Subcutaneous abdominal adipose tissue (tissue), 5 donors: ENCODE measurements around the gene PRKACG.

ENCODE experiments used
- H3K27ac ChIP-seq: one replicate; pipeline ENCODE4 v1.7.0; 2013; ENCODE audit warnings: low read depth, mild to moderate bottlenecking, inconsistent platforms, low read length, moderate library complexity
- H3K27me3 ChIP-seq, 5 donors: one replicate each; pipeline ENCODE4 v1.7.0; 2013; ENCODE audit warnings: low read length in 5 of 5, inconsistent platforms in 1 of 5; ENCODE audit not compliant: control insufficient read depth in 5 of 5, insufficient read depth in 4 of 5
- H3K36me3 ChIP-seq, 5 donors: one replicate each; pipeline ENCODE4 v1.7.0; 2013; ENCODE audit warnings: low read length in 5 of 5; ENCODE audit not compliant: control insufficient read depth in 5 of 5, insufficient read depth in 5 of 5
- H3K4me1 ChIP-seq, 5 donors: one replicate each; pipeline ENCODE4 v1.7.0; 2013; ENCODE audit warnings: low read length in 5 of 5, mild to moderate bottlenecking in 3 of 5, moderate library complexity in 1 of 5; ENCODE audit not compliant: control insufficient read depth in 5 of 5, insufficient read depth in 5 of 5
- H3K4me3 ChIP-seq, 5 donors: one replicate each; pipeline ENCODE4 v1.7.0; 2013; ENCODE audit warnings: low read length in 5 of 5, low read depth in 1 of 5
- H3K9ac ChIP-seq, 5 donors: one replicate each; pipeline ENCODE4 v1.7.0; 2013; ENCODE audit warnings: low read length in 5 of 5, mild to moderate bottlenecking in 4 of 5, moderate library complexity in 3 of 5
- H3K9me3 ChIP-seq, 5 donors: one replicate each; pipeline ENCODE4 v1.7.0; 2013; ENCODE audit warnings: low read length in 5 of 5; ENCODE audit not compliant: control insufficient read depth in 5 of 5
- donor health status: healthy.
- donor health status: healthy.
- donor health status: healthy.
- donor health status: healthy.
- donor health status: healthy.

PRKACG gene

DNA sequence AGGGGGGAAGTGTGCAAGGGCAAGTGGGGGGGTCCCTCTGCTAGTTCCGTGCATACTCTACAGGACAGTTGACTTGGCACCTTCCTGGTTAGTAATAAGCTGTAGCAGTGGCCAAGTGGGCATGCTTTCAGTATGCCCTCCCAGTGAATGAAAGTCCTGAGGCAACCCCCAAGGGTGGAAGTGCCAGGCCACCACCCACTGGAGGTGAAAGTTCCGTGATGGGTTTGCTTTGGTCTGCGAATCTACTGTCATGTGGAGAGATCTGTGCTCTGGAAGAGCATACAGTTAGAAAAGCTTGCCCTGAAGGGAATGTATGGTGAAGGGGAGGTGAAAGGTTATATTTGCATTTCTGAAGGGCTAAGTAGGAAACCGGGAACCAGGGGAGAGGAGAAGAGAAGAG lies 31.9 kb upstream of the PRKACG start:
- H3K9me3 ChIP-seq, result no peaks in the 10 kb centered on the region
- peaks cover 2 to 21% (median 14%) of the 10 kb centered on the region in 5 donors for H3K4me1 ChIP-seq
- H3K9ac ChIP-seq, result peak overlapping the region in 1 of 5 donors; percentile 47
- no peak overlapping the region for H3K27ac ChIP-seq
- peaks cover 8 to 28% (median 19%) of the 10 kb centered on the region in 5 donors for H3K36me3 ChIP-seq
- H3K27me3 ChIP-seq, result no peaks in the 10 kb centered on the region
- no peak overlapping the region for H3K4me3 ChIP-seq

DNA sequence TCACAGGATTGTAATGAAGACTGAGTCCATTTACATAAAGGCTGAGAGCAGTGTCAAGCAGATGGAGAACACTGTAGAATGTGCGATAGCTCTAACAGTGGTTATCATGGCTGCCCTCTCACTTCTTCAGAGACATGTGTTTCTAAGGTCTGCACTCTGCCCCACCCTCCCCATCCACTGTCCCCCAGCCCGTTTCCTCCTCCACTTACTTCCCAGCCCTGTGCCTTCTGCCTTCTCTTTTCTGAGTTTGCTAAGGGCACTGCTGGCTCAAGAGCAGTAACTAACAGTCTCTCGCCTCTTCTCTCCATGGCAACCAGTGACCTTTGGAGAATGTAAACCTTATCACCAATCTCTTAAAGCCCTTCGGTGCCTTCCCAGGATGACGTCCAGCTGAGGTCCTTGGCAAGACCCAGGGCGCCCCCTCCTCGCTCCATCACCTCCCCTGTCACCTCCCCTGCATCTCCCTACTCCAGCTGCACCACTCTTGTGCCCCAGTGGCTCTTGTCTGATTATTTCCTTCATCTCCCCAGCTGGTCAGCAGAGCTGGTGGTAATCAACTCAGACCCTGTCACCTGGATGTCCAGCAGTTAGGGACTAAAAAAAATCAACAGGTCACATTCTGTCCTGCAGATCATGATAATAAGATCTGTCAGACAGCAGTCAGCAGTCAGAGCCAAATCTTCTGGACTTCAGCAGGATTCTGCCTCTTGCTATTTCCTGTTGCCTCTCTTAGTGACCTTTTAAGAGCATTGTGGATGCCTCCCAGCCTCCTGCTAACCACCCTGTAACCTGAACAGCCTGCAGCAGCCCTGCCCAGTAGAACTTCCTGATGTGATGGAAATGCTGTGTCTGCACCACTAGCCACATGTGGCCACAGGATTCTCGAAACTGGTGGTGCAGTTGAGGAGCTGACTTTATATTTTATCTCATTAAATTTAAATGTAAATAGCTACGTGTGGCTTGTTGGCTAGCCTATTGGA lies 30.6 kb upstream of the PRKACG start:
- no peaks in the 10 kb centered on the region for H3K9me3 ChIP-seq
- H3K27me3 ChIP-seq, result no peaks in the 10 kb centered on the region
- H3K9ac ChIP-seq, result no peak overlapping the region
- no peak overlapping the region for H3K4me3 ChIP-seq
- peaks cover 2 to 21% (median 14%) of the 10 kb centered on the region in 5 donors for H3K4me1 ChIP-seq
- H3K36me3 ChIP-seq, result peaks cover 1 to 28% (median 15%) of the 10 kb centered on the region in 5 donors
- H3K27ac ChIP-seq, result no peak overlapping the region

DNA sequence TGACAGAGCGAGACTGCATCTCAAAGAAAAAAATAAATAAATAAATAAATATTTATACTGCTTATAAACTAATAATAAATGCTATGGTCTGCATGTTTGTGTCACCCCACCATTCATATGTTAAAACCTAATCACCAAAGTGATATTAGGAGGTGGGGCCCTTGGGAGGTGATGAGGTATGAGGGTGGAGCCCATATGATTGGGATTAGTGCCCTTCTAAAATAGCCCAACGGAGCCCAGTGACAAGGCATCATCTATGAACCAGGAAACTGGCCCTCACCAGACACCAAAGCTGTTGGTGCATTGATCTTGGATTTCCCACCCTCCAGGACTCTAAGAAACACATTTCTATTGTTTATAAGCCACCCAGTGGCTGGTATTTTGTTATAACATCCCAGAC lies 26.7 kb upstream of the PRKACG start:
- Histone ChIP-seq H3K4me3 (no peak overlapping the region), H3K27me3 (no peaks in the 10 kb centered on the region), H3K9ac (no peak overlapping the region), H3K27ac (no peak overlapping the region), H3K9me3 (no peaks in the 10 kb centered on the region), H3K4me1 (peaks cover 4 to 20% (median 12%) of the 10 kb centered on the region in 5 donors), H3K36me3 (no peaks in the 10 kb centered on the region)

DNA sequence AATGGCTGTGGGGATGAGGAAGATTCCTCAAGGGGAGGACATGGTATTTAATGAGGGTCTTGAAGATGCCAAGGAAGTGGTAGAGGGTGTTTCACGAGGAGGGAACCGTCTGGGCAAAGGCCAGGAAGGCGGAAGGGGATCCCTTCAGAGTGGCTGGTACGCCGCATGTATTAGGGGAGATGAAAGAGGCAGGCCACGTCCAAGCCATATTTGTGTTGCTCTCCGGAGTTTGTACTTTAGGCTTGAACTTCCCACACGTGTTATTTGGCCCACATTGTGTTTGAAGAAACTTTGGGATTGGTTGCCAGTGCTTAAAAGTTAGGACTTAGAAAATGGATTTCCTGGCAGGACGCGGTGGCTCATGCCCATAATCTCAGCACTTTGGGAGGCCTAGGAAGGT lies 22.9 kb upstream of the PRKACG start:
- H3K27me3 ChIP-seq, result no peaks in the 10 kb centered on the region
- peak overlapping the region; percentile 86 for H3K27ac ChIP-seq

DNA sequence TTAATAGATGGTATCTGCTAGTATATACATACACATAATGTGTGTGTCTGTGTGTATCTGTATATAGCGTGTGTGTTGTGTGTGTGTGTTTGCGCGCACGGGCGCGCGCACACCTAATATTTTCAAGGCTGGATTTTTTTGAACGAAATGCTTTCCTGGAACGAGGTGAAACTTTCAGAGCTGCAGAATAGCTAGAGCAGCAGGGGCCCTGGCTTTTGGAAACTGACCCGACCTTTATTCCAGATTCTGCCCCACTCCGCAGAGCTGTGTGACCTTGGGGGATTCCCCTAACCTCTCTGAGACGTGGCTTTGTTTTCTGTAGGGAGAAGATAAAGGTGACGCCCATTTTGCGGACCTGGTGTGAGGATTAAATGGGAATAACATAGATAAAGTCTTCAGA lies 22.4 kb upstream of the PRKACG start:
- Histone ChIP-seq H3K36me3 (no peaks in the 10 kb centered on the region), H3K27ac (peak overlapping the region; percentile 86), H3K9ac (peak overlapping the region; percentile 79 to 93 (median 90)), H3K4me1 (peaks cover 4 to 16% (median 14%) of the 10 kb centered on the region in 5 donors), H3K4me3 (peak overlapping the region; percentile 90 to 98 (median 91)), H3K9me3 (no peaks in the 10 kb centered on the region), H3K27me3 (no peaks in the 10 kb centered on the region)

More for the DNA sequence above, 22.9 kb upstream of the PRKACG start:
- no peaks in the 10 kb centered on the region for H3K9me3 ChIP-seq
- peak overlapping the region; percentile 79 to 93 (median 90) for H3K9ac ChIP-seq
- peaks cover 4 to 16% (median 13%) of the 10 kb centered on the region in 5 donors for H3K4me1 ChIP-seq
- H3K4me3 ChIP-seq, result peak overlapping the region; percentile 90 to 98 (median 91)
- no peaks in the 10 kb centered on the region for H3K36me3 ChIP-seq

DNA sequence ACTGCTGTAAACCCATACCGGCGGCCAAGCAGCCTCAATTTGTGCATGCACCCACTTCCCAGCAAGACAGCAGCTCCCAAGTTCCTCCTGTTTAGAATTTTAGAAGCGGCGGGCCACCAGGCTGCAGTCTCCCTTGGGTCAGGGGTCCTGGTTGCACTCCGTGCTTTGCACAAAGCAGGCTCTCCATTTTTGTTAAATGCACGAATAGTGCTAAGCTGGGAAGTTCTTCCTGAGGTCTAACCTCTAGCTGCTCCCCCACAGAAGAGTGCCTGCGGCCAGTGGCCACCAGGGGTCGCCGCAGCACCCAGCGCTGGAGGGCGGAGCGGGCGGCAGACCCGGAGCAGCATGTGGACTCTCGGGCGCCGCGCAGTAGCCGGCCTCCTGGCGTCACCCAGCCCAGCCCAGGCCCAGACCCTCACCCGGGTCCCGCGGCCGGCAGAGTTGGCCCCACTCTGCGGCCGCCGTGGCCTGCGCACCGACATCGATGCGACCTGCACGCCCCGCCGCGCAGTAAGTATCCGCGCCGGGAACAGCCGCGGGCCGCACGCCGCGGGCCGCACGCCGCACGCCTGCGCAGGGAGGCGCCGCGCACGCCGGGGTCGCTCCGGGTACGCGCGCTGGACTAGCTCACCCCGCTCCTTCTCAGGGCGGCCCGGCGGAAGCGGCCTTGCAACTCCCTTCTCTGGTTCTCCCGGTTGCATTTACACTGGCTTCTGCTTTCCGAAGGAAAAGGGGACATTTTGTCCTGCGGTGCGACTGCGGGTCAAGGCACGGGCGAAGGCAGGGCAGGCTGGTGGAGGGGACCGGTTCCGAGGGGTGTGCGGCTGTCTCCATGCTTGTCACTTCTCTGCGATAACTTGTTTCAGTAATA lies 21.8 kb upstream of the PRKACG start, which contains the start of gene FXN:
FXN (plus strand) TSS at position 315 of the 871 bp plus-strand sequence; CDS start at position 346, 31 bp downstream.
- H3K4me3 ChIP-seq, result peak within 1 kb of the TSS; percentile 90 to 98 (median 91)
- H3K9me3 ChIP-seq, result no peaks in the 10 kb centered on the region
- H3K4me1 ChIP-seq, result peaks cover 4 to 21% (median 14%) of the 10 kb centered on the region in 5 donors
- H3K36me3 ChIP-seq, result no peaks in the 10 kb centered on the region
- H3K27ac ChIP-seq, result peak within 1 kb of the TSS; percentile 86
- no peaks in the 10 kb centered on the region for H3K27me3 ChIP-seq
- peak within 1 kb of the TSS; percentile 79 to 93 (median 90) for H3K9ac ChIP-seq

DNA sequence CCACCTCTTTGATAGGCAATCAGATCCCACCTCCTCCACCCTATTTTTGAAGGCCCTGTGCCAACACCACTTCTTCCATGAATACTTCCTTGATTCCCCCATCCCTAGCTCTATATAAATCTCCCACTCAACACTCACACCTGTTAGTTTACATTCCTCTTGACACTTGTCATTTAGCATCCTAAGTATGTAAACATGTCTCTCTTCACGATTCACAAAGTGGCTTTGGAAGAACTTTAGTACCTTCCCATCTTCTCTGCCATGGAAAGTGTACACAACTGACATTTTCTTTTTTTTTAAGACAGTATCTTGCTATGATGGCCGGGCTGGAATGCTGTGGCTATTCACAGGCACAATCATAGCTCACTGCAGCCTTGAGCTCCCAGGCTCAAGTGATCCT lies 20.2 kb upstream of the PRKACG start:
- Histone ChIP-seq H3K27me3 (no peaks in the 10 kb centered on the region), H3K27ac (no peak overlapping the region), H3K4me1 (peaks cover 4 to 22% (median 14%) of the 10 kb centered on the region in 5 donors), H3K4me3 (no peak overlapping the region), H3K9me3 (peaks cover 0 to 4% (median 0%) of the 10 kb centered on the region in 5 donors), H3K36me3 (no peaks in the 10 kb centered on the region), H3K9ac (no peak overlapping the region)

DNA sequence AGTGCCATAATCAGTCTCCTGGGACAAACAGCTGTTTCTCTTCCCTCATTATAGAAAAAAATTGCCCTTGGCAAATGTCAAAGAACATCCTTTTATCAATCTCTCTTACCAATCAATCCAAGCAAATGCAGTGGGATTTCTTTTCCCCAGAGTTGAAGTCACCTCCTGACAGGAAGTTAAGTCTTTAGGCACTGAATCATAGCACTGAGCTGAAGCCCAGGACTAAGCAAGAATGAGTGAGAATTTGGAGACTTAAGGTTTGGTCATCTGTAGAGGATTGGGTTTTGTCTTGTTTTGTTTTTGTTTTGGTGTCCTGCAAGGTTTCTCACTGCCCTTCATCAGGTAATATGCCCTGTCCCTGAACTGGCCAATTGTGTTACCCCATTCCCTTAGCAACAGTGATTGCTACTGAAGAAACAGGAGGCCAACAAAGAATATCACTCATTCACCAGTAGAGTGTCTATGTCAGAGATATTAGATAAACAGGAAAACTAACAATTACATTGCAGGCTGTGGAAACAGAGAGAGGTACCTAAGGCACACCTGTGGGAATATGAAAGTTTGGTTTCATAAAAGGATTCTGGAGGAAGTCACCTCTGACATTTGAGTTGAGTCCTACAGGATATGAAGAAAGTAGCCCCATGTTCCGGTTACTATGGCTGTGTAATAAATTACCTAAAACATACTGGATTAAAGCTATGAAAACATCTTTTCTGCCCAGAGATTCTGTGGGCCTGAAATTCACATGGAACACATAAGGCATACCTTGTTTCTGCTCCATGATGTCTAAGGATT lies 17.1 kb upstream of the PRKACG start:
- Histone ChIP-seq H3K36me3 (no peaks in the 10 kb centered on the region), H3K27me3 (no peaks in the 10 kb centered on the region), H3K4me1 (peaks cover 0 to 14% (median 5%) of the 10 kb centered on the region in 5 donors), H3K4me3 (no peak overlapping the region), H3K9me3 (peaks cover 0 to 4% (median 0%) of the 10 kb centered on the region in 5 donors), H3K9ac (no peak overlapping the region), H3K27ac (no peak overlapping the region)

DNA sequence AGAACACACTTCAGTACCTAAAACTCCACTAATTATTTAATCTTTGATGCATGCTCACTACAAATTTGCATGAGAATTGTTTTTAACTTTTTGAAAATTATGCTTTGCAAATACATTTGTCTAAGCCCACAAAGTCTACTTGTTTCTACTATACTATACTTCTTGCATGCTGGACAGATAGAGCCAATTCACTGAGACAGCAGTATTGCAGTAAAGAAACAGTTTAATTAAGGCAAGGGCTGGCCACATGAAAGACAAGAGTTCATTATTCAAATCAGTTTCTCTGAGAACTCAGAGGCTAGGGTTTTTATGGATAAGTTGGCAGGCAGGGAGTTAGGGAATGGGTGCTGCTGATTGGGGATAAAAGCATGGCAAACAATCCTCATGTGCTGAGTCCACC lies 15.6 kb upstream of the PRKACG start:
- no peak overlapping the region for H3K27ac ChIP-seq
- H3K9ac ChIP-seq, result no peak overlapping the region
- H3K9me3 ChIP-seq, result peaks cover 0 to 4% (median 0%) of the 10 kb centered on the region in 5 donors
- no peaks in the 10 kb centered on the region for H3K27me3 ChIP-seq
- H3K4me1 ChIP-seq, result peaks cover 0 to 9% (median 0%) of the 10 kb centered on the region in 5 donors
- H3K36me3 ChIP-seq, result no peaks in the 10 kb centered on the region
- no peak overlapping the region for H3K4me3 ChIP-seq
